AG09309 (cell line): ENCODE measurements around the gene NUP50.

Experiments used
- DNase-seq: peaks from one replicate; pipeline ENCODE4 v3.0.0-alpha.2; 2010; ENCODE audit warnings: low read depth
- H3K4me3 ChIP-seq: 2 replicates; pipeline ENCODE4 v1.5.1; 2011; ENCODE audit warnings: mild to moderate bottlenecking, low read depth, low read length, moderate library complexity; ENCODE audit not compliant: control insufficient read depth
- CTCF ChIP-seq: IDR thresholded peaks from 2 replicates; pipeline ENCODE4 v1.5.1; 2011; ENCODE audit warnings: mild to moderate bottlenecking, low read depth, low read length, inconsistent platforms; ENCODE audit not compliant: insufficient read depth, control insufficient read depth; ENCODE audit errors: missing control alignments

The NUP50 gene

GRCh38 chr22:45207533-45207932, 43.8 kb downstream of the NUP50 start:
- no peak for TF ChIP-seq CTCF
- no peak overlapping the region for H3K4me3 ChIP-seq
- no peak for DNase-seq

GRCh38 chr22:45207981-45208664, 44.4 kb downstream of the NUP50 start:
- TF ChIP-seq CTCF = no peak
- H3K4me3 ChIP-seq = no peak overlapping the region

GRCh38 chr22:45208696-45208992, 44.9 kb downstream of the NUP50 start:
- TF ChIP-seq CTCF = no peak
- H3K4me3 ChIP-seq = no peak overlapping the region
- no peak for DNase-seq

More at GRCh38 chr22:45207981-45208664, 44.4 kb downstream of the NUP50 start:
- DNase-seq = no peak

GRCh38 chr22:45208993-45209838, 45.5 kb downstream of the NUP50 start:
- DNase-seq = no peak
- H3K4me3 ChIP-seq = no peak overlapping the region
- TF ChIP-seq CTCF = peak; percentile 84

- H3K4me3 ChIP-seq = no peak overlapping the region
- DNase-seq = no peak
- no peak for TF ChIP-seq CTCF
Measured at GRCh38 chr22:45210174-45210573, 46.4 kb downstream of the NUP50 start.

GRCh38 chr22:45210577-45210976, 46.9 kb downstream of the NUP50 start:
- TF ChIP-seq CTCF = no peak
- DNase-seq = no peak
- peak overlapping the region; percentile 29 for H3K4me3 ChIP-seq
